NT2/D1 (cell line): ENCODE measurements around the gene KDM2A.
"Not testable (repeated sequence)": the region's sequence is repeated elsewhere in the genome, so short reads cannot be mapped to it uniquely, and the experiment has no call there.

ENCODE experiments used
- DNase-seq: peaks from one replicate; pipeline ENCODE4 v3.0.0-alpha.2; 2011; ENCODE audit warnings: low read depth, low spot score
- H3K27me3 ChIP-seq: 2 replicates; pipeline ENCODE4 v1.6.0; 2011; ENCODE audit warnings: mild to moderate bottlenecking; ENCODE audit not compliant: insufficient read length, insufficient read depth
- H3K36me3 ChIP-seq: 2 replicates; pipeline ENCODE4 v1.6.1; 2011; ENCODE audit warnings: mild to moderate bottlenecking, low read length, mixed read lengths; ENCODE audit not compliant: insufficient read depth, insufficient read length
- H3K4me1 ChIP-seq: 2 replicates; pipeline ENCODE4 v1.5.1; 2011; ENCODE audit not compliant: insufficient read depth, insufficient read length
- H3K4me3 ChIP-seq: 2 replicates; pipeline ENCODE4 v1.5.1; 2011; ENCODE audit warnings: low read depth; ENCODE audit not compliant: insufficient read length
- H3K9ac ChIP-seq: 2 replicates; pipeline ENCODE4 v1.6.0; 2011; ENCODE audit warnings: low read depth; ENCODE audit not compliant: insufficient read length
- H3K9me3 ChIP-seq: 2 replicates; pipeline ENCODE4 v1.5.1; 2011; ENCODE audit warnings: mild to moderate bottlenecking, low read length; ENCODE audit not compliant: insufficient read depth
- SUZ12 ChIP-seq: IDR thresholded peaks from 2 replicates; pipeline ENCODE4 v1.6.1; 2011; ENCODE audit not compliant: insufficient read length, insufficient read depth; ENCODE audit errors: extremely low read depth
- YY1 ChIP-seq: IDR thresholded peaks from 2 replicates; pipeline ENCODE4 v1.6.1; 2011; ENCODE audit not compliant: insufficient read length, insufficient read depth
- ZNF274 ChIP-seq: IDR thresholded peaks from 2 replicates; pipeline ENCODE4 v1.6.1; 2011; ENCODE audit warnings: mild to moderate bottlenecking, low read depth, low read length

The KDM2A gene

DNA sequence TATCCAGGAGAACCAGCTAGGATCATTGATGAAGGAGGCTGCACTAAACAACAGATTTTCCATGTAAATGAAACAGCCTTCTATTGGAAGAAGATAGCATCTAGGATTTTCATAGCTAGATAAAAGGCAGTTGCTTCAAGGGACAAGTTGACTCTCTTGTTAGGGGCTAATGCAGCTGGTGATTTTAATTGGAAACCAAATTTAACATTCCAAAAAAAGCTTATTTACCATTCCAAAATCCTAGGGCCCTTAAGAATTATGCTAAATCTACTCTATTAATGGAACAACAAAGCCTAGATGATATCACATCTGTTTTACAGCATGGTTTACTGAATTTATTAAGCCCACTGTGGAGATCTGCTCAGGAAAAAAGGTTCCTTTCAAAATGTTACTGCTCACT, 80.7 kb downstream of the KDM2A start:
- no peaks in the 10 kb centered on the region for H3K9me3 ChIP-seq
- H3K4me3 ChIP-seq: no peak overlapping the region
- no peak overlapping the region for H3K9ac ChIP-seq
- TF ChIP-seq ZNF274 (no peak), YY1 (no peak), SUZ12 (no peak)
- no peaks in the 10 kb centered on the region for H3K4me1 ChIP-seq
- peaks cover 31% of the 10 kb centered on the region for H3K36me3 ChIP-seq
- DNase-seq: no peak
- H3K27me3 ChIP-seq: no peaks in the 10 kb centered on the region

DNA sequence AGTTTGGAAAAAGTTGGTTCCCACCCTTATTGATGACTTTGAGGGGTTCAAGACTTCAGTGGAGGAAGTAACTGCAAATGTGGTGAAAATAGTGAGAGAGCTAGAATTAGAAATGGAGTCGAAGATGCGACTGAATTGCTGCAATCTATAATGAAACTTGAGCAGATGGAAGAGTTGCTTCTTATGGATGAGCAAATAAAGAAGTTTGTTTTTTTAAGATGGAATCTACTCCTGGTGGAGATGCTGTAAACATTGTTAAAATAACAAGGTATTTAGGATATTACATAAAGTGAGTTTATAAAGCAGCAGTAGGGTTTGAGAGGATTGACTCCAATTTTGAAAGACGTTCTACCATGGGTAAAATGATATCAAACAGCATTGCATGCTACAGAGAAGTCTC, 83.0 kb downstream of the KDM2A start:
- no peaks in the 10 kb centered on the region for H3K4me1 ChIP-seq
- no peaks in the 10 kb centered on the region for H3K9me3 ChIP-seq
- H3K9ac ChIP-seq: no peak overlapping the region
- no peak for DNase-seq
- no peak for TF ChIP-seq YY1
- no peak for TF ChIP-seq ZNF274
- no peak for TF ChIP-seq SUZ12
- no peaks in the 10 kb centered on the region for H3K27me3 ChIP-seq
- H3K36me3 ChIP-seq: peaks cover 34% of the 10 kb centered on the region
- H3K4me3 ChIP-seq: no peak overlapping the region

DNA sequence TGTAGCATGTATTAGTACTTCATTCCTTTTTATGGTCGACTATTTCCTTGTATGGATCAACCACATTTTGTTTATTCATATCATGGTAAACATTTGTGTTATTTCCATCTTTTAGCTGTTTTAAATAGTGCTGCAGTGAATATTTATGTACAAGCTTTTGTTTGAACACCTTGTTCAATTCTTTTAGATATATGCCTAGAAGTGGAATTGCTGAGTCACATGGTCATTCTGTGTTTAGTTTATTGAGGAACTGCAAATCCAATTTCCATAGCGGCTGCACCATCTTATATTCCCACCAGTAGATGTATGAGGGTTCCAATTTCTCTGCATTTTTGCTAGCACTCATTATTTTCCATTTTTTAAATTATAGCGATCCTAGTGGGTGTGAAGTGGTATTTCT, 85.8 kb downstream of the KDM2A start:
- no peak overlapping the region for H3K4me3 ChIP-seq
- DNase-seq: no peak
- no peak overlapping the region for H3K9ac ChIP-seq
- no peaks in the 10 kb centered on the region for H3K9me3 ChIP-seq
- H3K27me3 ChIP-seq: no peaks in the 10 kb centered on the region
- peaks cover 52% of the 10 kb centered on the region for H3K36me3 ChIP-seq
- no peak for TF ChIP-seq SUZ12
- no peak for TF ChIP-seq ZNF274
- no peak for TF ChIP-seq YY1
- no peaks in the 10 kb centered on the region for H3K4me1 ChIP-seq

DNA sequence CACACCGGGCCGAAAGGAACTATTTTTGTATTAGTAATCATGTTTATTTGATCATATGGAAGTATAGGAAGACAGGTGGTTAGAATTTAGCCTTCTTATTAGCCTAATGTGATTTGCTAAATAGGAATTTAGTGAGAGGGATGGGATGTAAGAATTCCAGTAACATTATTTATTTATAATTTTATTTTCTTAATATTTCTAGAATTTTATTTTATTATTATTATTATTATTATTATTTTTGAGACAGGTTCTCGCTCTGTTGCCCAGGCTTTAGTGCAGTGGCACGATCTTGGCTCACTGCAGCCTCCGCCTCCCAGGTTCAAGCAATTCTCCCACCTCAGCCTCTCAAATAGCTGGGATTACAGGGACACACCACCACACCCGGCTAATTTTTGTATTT, 90.2 kb downstream of the KDM2A start:
- H3K9ac ChIP-seq, H3K4me3 ChIP-seq, H3K9me3 ChIP-seq, DNase-seq, H3K4me1 ChIP-seq, H3K27me3 ChIP-seq: not testable (repeated sequence)
- H3K36me3 ChIP-seq: peaks cover 78% of the 10 kb centered on the region

DNA sequence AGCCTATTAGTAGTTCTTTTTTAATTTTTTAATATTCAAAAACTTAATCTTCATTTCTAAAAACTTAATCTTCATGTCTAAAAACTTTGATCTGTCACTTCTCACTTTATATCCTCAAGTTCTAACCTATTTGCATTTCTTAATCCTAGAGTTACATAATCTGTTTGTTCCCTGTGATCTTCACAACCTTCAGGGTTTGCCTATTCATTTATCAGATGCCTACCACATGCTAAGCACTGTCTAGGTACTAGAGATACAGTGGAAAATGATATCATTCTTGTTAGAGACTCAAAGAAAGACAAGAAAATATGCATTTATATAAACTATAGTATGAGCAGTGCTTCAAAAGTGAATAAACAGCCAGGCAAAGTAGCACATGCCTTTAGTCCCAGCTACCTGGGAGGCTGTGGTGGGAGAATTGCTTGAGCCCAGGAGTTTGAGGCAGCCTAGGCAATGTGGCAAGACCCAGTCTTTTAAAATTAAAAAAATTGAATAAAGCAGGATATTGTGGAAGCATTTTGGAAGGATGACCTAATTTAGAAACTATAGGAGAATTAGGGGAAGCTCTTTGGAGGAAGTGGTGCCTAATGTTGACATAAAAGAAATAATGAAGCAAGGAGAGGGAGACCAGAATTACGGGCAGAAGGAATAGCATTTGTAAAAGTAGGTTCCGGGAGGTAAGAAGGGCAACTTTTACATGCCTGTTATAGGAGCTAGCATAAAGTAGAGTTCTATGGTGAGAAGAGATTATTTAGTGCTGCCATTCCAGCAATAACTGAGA, 92.8 kb downstream of the KDM2A start:
- Histone ChIP-seq H3K9ac (no peak overlapping the region), H3K27me3 (no peaks in the 10 kb centered on the region), H3K4me1 (no peaks in the 10 kb centered on the region), H3K4me3 (no peak overlapping the region), H3K9me3 (no peaks in the 10 kb centered on the region), H3K36me3 (peaks cover 86% of the 10 kb centered on the region)
- TF ChIP-seq ZNF274: no peak
- DNase-seq: no peak

DNA sequence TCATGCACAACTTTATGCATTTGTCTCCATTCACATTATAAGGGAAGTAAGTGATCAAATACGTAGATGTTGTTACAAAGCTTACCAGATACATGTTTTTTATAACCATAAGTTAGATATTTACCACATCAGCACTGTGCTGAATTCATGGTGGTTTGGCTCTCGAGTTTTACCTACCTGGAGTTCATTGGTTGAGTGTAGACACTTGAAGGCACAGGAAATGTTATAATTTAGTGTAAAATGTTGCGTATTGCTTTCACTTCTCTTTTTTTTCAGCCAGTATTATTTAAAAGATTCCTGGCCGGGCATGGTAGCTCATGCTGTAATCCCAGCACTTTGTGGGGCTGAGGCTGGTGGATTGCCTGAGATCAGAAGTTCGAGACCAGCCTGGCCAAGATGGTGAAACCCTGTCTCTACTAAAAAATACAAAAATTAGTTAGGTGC, 94.1 kb downstream of the KDM2A start:
- Histone ChIP-seq H3K4me3 (no peak overlapping the region), H3K4me1 (no peaks in the 10 kb centered on the region), H3K9me3 (no peaks in the 10 kb centered on the region), H3K9ac (no peak overlapping the region), H3K27me3 (no peaks in the 10 kb centered on the region), H3K36me3 (peaks cover 84% of the 10 kb centered on the region)
- no peak for TF ChIP-seq SUZ12
- no peak for TF ChIP-seq ZNF274
- no peak for TF ChIP-seq YY1
- no peak for DNase-seq

DNA sequence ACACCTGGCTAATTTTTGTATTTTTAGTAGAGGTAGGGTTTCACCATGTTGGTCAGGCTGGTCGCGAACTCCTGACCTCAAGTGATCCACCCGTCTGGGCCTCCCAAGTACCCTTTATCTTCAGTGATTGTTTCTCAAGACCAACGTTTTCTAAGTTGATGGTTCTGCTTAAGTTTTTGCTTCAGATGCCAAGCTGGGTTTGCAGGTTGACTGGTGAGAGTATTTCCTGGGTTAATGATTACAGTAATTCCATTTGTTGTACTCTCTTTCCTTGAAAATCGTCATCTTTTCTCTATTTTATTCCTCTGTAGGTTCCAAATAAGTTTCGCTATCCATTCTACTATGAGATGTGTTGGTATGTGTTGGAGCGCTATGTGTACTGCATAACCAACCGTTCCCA, 108.7 kb downstream of the KDM2A start:
- peaks cover 82% of the 10 kb centered on the region for H3K36me3 ChIP-seq
- no peaks in the 10 kb centered on the region for H3K4me1 ChIP-seq
- no peak for DNase-seq
- H3K9me3 ChIP-seq: no peaks in the 10 kb centered on the region
- H3K9ac ChIP-seq: no peak overlapping the region
- no peaks in the 10 kb centered on the region for H3K27me3 ChIP-seq
- H3K4me3 ChIP-seq: no peak overlapping the region
- no peak for TF ChIP-seq SUZ12
- no peak for TF ChIP-seq YY1
- no peak for TF ChIP-seq ZNF274
